ENCODE measurements around the gene LMAN1L. TPM values are rescaled to one million over a fixed set of nuclear protein-coding genes. Genes with fewer than 3 reads are reported as not detected.

LMAN1L gene
- total RNA-seq, 1 donor: not detected

DNA sequence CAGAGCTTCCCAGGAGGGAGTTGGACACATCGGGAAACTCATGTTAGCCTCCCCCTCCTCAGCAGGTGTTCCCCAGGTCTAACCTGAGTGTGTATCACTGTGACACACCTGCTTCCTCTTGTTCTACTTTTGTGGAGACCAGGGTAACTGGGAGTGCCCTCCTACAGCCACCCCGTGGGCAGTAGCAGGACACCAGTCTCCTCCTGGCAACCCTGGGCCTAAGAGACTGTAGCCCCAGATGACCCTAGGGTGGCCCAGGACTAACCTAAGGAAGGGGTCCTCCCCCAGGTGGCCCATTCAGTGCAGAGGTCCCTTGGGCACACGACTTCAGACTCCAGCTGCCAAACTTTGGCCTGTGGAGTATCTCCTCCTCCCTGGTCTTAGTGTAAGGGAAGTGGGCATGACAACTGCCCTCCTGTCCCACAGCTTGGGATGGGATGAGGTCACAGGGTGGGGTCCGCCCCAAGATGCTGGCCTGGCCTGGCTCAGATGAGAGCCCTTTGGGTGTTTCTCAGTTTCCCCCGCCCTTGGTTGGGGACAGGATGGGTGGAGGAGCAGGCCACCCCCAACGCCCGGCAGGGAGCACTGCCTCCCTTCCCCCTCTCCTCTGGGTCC, 26.0 kb upstream of the LMAN1L start:
- no peak for TF ChIP-seq CTCF (IDR thresholded peaks at IDR 0.05; ENCODE audit: insufficient read depth, low read depth, low read length)
- DNase-seq (ENCODE audit: low read depth): no peak
- H3K4me3 ChIP-seq (ENCODE audit: low read depth, low read length): no peak overlapping the region

DNA sequence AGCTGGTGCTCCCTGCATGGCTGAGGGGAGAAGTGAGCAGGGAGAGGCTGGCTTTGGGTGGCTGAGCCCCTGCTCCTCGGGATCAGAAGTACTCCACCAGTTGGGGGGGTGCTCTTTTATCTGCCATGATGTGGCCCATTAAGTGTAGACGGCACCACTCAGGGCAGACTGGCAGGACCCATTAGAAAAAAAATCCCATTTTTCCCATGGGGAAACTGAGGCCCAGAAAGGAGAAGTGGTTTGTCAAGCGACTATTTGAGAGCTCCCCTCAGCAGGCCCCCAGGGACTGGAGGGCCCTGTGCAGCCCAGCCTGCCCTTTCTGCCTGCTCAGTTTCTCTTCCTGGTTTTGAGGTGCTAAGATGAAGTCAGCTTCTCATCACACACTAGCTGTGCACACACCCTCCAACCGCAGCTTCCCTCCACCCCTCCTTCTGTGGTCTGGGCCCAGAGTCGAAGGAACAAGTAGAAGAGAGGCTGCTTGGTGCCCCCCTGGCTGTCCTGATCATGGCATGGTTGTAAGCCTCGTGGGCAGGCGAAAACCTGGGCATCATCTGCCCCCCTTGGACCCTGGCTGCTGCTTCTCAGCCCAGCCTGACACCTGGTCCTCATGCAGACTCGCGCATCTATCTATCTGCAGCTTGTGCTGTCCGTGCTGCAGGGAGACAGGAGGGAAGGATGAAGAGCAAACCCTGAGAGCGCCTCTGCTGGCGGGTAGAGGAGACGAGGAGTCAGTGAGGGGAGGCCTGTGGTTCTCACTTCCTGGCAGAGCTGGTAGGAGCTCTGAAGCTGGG, 25.2 kb upstream of the LMAN1L start:
- peak; percentile 66 for DNase-seq (ENCODE audit: low read depth)
- no peak overlapping the region for H3K4me3 ChIP-seq (ENCODE audit: low read depth, low read length)
- TF ChIP-seq CTCF (IDR thresholded peaks at IDR 0.05; ENCODE audit: insufficient read depth, low read depth, low read length): peak; percentile 65

DNA sequence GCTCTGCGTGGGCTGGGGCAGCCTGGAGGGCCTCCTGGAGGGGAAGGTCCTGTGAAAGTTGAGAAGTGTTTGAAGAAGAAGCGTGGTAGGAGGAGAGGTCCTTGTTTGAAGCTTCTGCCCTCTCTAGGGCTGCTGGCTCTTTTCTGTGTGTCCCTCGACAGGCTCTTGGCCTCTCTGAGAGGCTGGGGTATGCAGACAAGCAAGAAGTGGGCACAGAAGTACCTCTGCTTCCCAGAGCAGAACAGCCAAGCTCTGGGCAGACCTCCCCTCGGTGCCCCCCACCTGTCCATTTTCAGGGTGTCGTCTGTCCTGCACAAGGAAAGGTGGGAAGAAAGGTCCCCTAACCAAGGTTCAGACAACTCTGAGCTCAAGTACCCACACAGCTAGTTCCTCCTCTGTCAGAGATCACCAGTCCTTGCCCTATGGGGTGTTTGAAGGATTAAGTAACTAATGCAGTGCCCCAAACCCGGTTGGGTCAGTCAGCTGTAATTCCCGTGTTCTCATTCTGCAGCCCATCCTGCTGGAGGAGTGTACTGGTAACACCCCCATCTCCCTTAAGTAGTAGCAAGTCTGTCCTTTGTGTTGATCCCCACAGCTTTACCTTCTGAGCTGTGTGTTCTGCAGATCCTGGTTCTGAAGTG, 24.5 kb upstream of the LMAN1L start:
- no peak for TF ChIP-seq CTCF (IDR thresholded peaks at IDR 0.05; ENCODE audit: insufficient read depth, low read depth, low read length)
- DNase-seq (ENCODE audit: low read depth): no peak
- H3K4me3 ChIP-seq (ENCODE audit: low read depth, low read length): no peak overlapping the region

DNA sequence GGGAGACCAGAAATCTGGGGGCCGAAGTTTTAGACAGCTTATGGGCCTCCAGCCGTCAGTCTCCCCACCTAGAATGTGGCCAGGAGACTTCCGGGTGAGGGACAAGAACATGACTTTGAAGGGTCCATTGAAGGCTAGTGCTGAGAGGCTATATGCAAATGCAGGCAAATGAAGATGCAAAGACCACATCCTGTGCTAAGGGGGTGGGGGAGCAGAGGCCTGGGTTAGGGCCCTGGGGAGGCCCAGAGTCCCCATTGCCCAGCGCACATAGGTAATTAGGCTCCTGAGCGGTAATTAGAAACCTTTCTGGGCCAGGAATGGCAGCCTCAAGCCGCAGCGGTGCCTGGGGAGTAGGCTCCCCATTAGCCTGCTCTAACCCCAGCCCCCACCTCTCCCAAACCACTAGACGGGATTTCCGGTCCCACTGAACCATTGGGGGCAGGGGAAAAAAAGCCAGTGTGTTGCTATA, 23.9 kb upstream of the LMAN1L start:
- H3K4me3 ChIP-seq (ENCODE audit: low read depth, low read length): no peak overlapping the region
- TF ChIP-seq CTCF (IDR thresholded peaks at IDR 0.05; ENCODE audit: insufficient read depth, low read depth, low read length): no peak
- DNase-seq (ENCODE audit: low read depth): no peak

DNA sequence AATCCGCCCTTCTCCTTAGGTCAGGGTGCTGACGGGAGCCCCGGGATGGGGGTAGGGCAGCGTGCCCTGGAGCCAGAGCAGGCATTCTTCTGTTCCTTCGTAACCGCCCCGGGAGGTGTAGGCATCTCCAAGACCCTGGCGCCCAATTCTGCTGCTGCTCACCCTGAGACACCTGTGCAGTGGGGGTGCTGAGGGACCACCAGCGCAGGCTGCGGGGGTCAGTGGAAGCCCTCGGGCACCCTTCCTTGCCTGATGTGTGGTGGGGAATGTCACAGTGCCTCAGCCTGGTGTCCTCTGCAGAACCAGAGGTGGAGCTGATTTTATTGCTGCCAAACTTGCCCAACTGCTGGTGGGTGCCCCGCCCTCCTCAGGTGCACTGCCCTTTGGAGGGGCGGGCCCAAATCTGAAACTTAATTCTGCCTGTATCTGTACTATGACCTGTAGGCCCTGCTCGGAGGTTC, 23.4 kb upstream of the LMAN1L start:
- DNase-seq (ENCODE audit: low read depth): no peak
- TF ChIP-seq CTCF (IDR thresholded peaks at IDR 0.05; ENCODE audit: insufficient read depth, low read depth, low read length): no peak
- no peak overlapping the region for H3K4me3 ChIP-seq (ENCODE audit: low read depth, low read length)

GRCh38 chr15:74789741-74790079, 22.9 kb upstream of the LMAN1L start:
- no peak overlapping the region for H3K4me3 ChIP-seq (ENCODE audit: low read depth, low read length)
- no peak for TF ChIP-seq CTCF (IDR thresholded peaks at IDR 0.05; ENCODE audit: insufficient read depth, low read depth, low read length)

More at GRCh38 chr15:74789741-74790079, 22.9 kb upstream of the LMAN1L start:
- no peak for DNase-seq (ENCODE audit: low read depth)
